Fibroblast of lung (primary cell): ENCODE data around the gene HECW1.

Experiments
- EZH2 ChIP-seq: IDR thresholded peaks from 2 replicates; pipeline ENCODE4 v1.5.1; 2012; ENCODE audit warnings: low read length, control low read depth, mild to moderate bottlenecking; ENCODE audit errors: missing control alignments
- TF ChIP-seq, protein P1 (sequence below), 2 donors: IDR thresholded peaks in 1 of 2; conservative IDR thresholded peaks in 1 of 2; 1 replicate in 1 of 2; 2 replicates in 1 of 2; pipeline ENCODE4 v1.5.1; 2011 to 2012; ENCODE audit warnings: low read length in 2 of 2, control low read depth in 1 of 2, inconsistent platforms in 1 of 2, low read depth in 1 of 2, mild to moderate bottlenecking in 1 of 2

DNA sequence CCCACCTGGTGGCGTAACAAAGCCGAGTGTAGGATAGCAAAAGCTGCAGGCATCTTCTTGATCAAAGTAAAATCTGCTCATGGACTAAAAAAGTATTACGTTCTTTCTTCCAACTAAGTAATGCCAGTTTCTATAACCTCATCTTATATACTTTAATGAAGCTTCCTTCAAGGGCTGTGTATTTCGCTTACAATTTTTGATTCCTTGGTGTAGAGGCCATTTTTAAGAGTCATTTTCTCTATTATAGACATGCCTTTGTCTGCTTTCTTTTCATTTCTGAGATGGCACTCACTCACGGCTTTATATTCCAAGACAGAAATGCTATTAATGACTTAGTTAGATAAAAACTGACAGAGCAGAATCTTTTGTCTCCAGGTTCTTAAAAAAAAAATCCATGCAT, 194.0 kb downstream of the HECW1 start:
- TF ChIP-seq, protein P1, sequence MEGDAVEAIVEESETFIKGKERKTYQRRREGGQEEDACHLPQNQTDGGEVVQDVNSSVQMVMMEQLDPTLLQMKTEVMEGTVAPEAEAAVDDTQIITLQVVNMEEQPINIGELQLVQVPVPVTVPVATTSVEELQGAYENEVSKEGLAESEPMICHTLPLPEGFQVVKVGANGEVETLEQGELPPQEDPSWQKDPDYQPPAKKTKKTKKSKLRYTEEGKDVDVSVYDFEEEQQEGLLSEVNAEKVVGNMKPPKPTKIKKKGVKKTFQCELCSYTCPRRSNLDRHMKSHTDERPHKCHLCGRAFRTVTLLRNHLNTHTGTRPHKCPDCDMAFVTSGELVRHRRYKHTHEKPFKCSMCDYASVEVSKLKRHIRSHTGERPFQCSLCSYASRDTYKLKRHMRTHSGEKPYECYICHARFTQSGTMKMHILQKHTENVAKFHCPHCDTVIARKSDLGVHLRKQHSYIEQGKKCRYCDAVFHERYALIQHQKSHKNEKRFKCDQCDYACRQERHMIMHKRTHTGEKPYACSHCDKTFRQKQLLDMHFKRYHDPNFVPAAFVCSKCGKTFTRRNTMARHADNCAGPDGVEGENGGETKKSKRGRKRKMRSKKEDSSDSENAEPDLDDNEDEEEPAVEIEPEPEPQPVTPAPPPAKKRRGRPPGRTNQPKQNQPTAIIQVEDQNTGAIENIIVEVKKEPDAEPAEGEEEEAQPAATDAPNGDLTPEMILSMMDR (conservative IDR thresholded peaks at IDR 0.05 in 1 of 2, IDR thresholded peaks at IDR 0.05 in 1 of 2; ENCODE audit: low read depth in 1 of 2, low read length in 2 of 2): no peak
- no peak for TF ChIP-seq EZH2
